GM15510 (cell line): ENCODE data around the gene C2orf42.
A peak's percentile ranks its signal among the peaks of the same experiment; 100 is the strongest.

Source experiments
- POLR2A ChIP-seq: IDR thresholded peaks from 3 replicates; pipeline ENCODE4 v1.6.1; 2011; ENCODE audit warnings: borderline replicate concordance; ENCODE audit not compliant: insufficient read length; ENCODE audit errors: extremely low read depth

The C2orf42 gene

DNA sequence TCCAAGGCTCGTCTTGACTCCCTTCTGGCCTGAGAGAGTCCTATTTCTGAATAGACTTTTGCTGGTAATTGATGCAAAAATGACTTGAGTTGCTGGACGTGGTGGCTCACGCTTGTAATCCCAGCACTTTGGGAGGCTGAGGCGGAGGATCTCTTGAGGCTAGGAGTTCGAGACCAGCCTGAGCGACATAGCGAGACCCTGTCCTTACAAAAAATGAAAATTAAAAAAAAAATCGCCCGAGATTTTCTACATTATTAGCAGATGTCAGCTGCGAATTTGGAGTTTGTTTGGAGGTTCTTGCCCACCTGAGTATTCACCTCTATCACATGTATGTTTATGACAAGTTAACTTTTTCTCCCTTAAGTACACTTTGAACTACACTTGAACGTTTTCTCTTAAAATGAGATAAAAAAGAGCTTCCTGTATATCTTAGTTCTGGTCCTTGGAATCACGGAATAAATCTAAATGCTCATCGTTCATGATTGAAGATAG is 471 bp upstream of the C2orf42 start:
- no peak for TF ChIP-seq POLR2A

DNA sequence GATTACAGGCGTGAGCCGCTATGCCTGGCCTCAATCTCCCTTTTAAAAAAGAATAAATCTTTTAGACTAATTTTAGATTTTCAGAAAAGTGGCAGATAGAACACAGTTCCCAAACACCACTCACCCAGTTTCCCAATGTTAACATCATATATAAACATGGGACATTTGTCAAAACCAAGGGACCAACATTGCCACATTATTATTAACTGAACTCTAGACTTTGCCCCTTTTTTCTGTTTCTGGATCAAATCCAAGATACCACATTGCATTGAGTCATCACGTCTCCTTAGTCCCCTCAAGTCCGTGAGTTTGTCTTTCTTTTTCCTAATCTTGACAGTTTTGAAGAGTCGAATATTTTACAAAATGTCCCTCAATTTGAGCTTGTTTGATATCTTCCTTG is 2.4 kb downstream of the C2orf42 start:
- no peak for TF ChIP-seq POLR2A

- TF ChIP-seq POLR2A = no peak
These were observed 8.1 kb downstream of the C2orf42 start for GRCh38 chr2:70182689-70183088.

DNA sequence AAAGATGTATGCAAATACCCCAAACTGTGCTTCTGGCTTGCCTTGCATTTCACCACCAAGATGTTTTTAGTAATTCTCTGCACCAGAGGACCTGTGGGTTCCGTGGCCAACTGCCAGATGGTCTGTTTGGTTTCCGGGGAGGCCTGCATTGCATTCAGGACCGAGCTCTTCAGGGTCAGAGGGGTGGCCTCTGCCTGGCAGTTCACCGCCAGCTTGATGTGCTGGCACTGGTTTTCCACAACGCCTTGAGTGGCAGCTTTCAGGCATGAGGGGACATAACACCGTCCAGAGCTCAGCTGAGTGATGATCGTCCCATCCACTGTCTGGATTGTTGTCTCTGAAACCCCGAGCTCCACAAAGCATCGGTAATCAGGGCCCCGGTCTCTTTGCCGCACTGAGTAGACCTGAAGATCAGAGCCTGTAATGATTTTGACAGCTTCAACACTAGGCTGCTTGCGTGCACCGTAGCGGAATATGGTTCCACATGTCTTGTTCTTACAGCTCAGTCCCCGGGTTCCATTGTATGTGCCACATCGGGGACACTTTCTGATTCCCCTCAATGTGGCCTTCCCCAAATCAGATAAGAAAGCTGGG is 9.4 kb downstream of the C2orf42 start:
- TF ChIP-seq POLR2A = peak; percentile 39

DNA sequence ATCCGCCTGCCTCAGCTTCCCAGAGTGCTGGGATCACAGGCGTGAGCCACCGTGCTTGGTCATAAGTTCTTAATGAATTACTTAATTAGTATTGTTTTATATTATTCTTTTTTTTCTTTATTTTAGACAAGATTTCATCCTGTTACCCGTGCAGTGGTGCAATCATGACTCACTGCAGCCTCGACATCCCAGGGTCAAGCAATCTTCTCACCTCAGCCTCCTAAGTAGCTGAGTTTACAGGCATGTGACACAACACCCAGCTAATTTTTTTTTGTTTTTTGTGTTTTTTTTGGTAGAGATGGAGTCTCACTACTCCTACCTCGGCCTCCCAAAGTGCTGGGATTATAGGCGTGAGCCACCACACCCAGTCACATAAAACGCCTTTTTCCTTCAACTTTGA is 17.3 kb downstream of the C2orf42 start:
- no peak for TF ChIP-seq POLR2A

- TF ChIP-seq POLR2A = no peak
These were observed 29.7 kb downstream of the C2orf42 start for GRCh38 chr2:70161069-70161534.

GRCh38 chr2:70160545-70160944 is 30.3 kb downstream of the C2orf42 start:
- no peak for TF ChIP-seq POLR2A

GRCh38 chr2:70145851-70146739 is 44.7 kb downstream of the C2orf42 start:
- no peak for TF ChIP-seq POLR2A

DNA sequence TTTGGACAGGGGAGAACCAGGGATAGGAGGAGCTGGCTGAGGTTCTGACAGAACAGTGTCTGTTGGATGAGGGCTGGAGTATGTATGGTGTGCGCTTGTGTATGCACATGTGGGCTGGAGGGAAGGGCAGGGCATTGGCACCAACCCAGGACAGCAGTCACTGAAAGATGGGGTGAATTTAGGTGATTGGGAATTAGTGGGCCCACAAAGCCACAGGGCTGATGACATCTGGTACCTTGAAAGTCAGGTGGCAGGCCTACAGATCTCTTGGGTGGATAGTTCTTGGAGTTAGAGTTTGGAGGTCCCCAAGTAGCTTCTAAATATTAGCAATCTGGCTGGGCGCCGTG is 45.7 kb downstream of the C2orf42 start:
- no peak for TF ChIP-seq POLR2A

GRCh38 chr2:70144443-70145143 is 46.2 kb downstream of the C2orf42 start:
- no peak for TF ChIP-seq POLR2A

GRCh38 chr2:70143314-70144150 is 47.3 kb downstream of the C2orf42 start:
- TF ChIP-seq POLR2A = peak; percentile 31

- TF ChIP-seq POLR2A = peak; percentile 65
These were observed 48.1 kb downstream of the C2orf42 start for GRCh38 chr2:70142590-70143313.

- TF ChIP-seq POLR2A = peak; percentile 73
These were observed 48.8 kb downstream of the C2orf42 start for GRCh38 chr2:70141902-70142589.
